Measurements from ENCODE around the gene ADAM10.

Gene ADAM10

GRCh38 chr15:58755956-58756355 lies 6.4 kb upstream of the ADAM10 start:
- no peak for DNase-seq

- DNase-seq, result no peak
Measured at GRCh38 chr15:58755350-58755749, 5.8 kb upstream of the ADAM10 start.

- DNase-seq, result no peak
Measured at GRCh38 chr15:58752716-58753115, 3.2 kb upstream of the ADAM10 start.

GRCh38 chr15:58748852-58749531 lies 515 bp downstream of the ADAM10 start:
- no peak for DNase-seq

- DNase-seq, result no peak
Measured at GRCh38 chr15:58748040-58748851, 1.3 kb downstream of the ADAM10 start.

- DNase-seq, result no peak
Measured at GRCh38 chr15:58746174-58746573, 3.3 kb downstream of the ADAM10 start.

GRCh38 chr15:58742819-58743502 lies 6.5 kb downstream of the ADAM10 start:
- no peak for DNase-seq

GRCh38 chr15:58742022-58742813 lies 7.3 kb downstream of the ADAM10 start:
- DNase-seq, result no peak

GRCh38 chr15:58741032-58741431 lies 8.5 kb downstream of the ADAM10 start:
- DNase-seq, result no peak

- no peak for DNase-seq
Measured at GRCh38 chr15:58740436-58740835, 9.1 kb downstream of the ADAM10 start.

- DNase-seq, result no peak
Measured at GRCh38 chr15:58738046-58738707, 11.3 kb downstream of the ADAM10 start.

GRCh38 chr15:58737298-58737697 lies 12.2 kb downstream of the ADAM10 start:
- DNase-seq, result no peak

- no peak for DNase-seq
Measured at GRCh38 chr15:58736018-58736643, 13.4 kb downstream of the ADAM10 start.

GRCh38 chr15:58734859-58735258 lies 14.6 kb downstream of the ADAM10 start:
- no peak for DNase-seq

- DNase-seq, result no peak
Measured at GRCh38 chr15:58732625-58733363, 16.7 kb downstream of the ADAM10 start.

- no peak for DNase-seq
Measured at GRCh38 chr15:58731756-58732535, 17.6 kb downstream of the ADAM10 start.

- no peak for DNase-seq
Measured at GRCh38 chr15:58726867-58727266, 22.6 kb downstream of the ADAM10 start.

GRCh38 chr15:58724466-58724865 lies 25.0 kb downstream of the ADAM10 start:
- no peak for DNase-seq

- DNase-seq, result no peak
Measured at GRCh38 chr15:58717357-58717756, 32.1 kb downstream of the ADAM10 start.

GRCh38 chr15:58716027-58716426 lies 33.5 kb downstream of the ADAM10 start:
- DNase-seq, result no peak

Data from NCI-H774 (cell line).